Fibroblast of mammary gland (primary cell): ENCODE data around the gene NENF.
"Not testable (repeated sequence)": the region's sequence is repeated elsewhere in the genome, so short reads cannot be mapped to it uniquely, and the experiment has no call there.

Experiments used
- DNase-seq: peaks from one replicate; pipeline ENCODE4 v3.0.0-alpha.2; 2010; ENCODE audit warnings: low read depth
- H3K4me3 ChIP-seq: 2 replicates; pipeline ENCODE4 v1.5.1; 2011; ENCODE audit warnings: low read depth, mild to moderate bottlenecking, low read length, moderate library complexity; ENCODE audit not compliant: control insufficient read depth
- TF ChIP-seq, protein P1 (sequence below): conservative IDR thresholded peaks from 2 replicates; pipeline ENCODE4 v1.5.1; 2011; ENCODE audit warnings: low read depth, low read length, inconsistent platforms; ENCODE audit not compliant: control insufficient read depth, insufficient read depth

Gene NENF

DNA sequence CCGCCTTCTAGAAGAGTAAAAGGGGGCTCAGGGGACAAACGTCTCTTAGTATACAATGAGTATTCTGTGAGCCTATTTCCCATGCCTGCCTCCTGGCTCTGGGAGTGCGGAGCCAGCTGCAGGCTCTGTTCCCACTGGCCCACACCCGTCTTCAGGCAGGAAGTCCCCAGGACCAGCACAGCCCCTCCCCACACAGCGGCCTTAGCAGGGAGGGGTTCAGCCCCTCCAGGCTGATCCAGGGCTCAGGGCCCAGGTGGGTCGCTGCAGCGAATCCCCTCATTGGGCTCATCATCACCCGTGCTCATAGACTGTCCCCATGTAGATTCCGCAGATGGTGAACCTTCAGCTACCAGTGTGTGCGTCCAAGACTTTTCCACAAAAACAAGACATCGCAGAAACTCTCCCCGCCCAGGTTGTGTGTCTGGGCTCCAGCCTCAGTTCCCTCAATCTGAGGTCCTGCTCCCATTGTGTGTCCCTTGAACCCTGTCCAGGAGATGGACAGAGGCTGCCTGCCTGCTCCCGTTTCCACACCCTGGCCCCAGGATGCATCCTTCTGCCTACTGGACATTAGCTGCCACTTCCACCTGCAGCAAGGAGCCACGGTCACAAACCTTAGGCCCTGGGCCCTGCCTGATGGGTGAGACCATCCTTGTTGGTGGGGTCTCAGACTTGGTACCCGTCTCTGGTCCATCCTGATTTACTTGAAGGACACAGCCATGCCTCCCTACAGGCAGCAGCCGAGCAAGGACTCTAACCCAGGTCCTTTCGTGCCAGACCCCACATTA, 39.4 kb downstream of the NENF start:
- no peak for DNase-seq
- H3K4me3 ChIP-seq = no peak overlapping the region
- TF ChIP-seq, protein P1, sequence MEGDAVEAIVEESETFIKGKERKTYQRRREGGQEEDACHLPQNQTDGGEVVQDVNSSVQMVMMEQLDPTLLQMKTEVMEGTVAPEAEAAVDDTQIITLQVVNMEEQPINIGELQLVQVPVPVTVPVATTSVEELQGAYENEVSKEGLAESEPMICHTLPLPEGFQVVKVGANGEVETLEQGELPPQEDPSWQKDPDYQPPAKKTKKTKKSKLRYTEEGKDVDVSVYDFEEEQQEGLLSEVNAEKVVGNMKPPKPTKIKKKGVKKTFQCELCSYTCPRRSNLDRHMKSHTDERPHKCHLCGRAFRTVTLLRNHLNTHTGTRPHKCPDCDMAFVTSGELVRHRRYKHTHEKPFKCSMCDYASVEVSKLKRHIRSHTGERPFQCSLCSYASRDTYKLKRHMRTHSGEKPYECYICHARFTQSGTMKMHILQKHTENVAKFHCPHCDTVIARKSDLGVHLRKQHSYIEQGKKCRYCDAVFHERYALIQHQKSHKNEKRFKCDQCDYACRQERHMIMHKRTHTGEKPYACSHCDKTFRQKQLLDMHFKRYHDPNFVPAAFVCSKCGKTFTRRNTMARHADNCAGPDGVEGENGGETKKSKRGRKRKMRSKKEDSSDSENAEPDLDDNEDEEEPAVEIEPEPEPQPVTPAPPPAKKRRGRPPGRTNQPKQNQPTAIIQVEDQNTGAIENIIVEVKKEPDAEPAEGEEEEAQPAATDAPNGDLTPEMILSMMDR = no peak

DNA sequence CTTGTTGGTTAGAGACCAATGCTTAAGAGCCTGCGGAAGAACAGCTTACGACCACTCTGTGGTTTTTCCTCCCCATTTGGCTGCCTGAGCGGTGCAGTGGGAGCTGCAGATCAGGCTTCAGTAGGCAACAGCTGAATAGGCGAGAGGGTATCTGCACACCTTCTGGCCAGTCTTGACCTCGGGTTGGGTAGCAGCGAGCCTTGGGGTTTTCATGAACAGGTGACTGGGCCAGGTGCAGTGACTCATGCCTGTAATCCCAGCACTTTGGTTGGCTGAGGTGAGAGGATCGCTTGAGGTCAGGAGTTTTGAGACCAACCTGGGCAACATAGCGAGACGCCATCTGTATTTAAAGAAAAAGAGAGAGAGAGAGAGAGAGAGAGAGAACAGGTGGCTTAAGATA, 41.0 kb downstream of the NENF start:
- no peak overlapping the region for H3K4me3 ChIP-seq
- no peak for DNase-seq
- TF ChIP-seq, protein P1 = no peak

DNA sequence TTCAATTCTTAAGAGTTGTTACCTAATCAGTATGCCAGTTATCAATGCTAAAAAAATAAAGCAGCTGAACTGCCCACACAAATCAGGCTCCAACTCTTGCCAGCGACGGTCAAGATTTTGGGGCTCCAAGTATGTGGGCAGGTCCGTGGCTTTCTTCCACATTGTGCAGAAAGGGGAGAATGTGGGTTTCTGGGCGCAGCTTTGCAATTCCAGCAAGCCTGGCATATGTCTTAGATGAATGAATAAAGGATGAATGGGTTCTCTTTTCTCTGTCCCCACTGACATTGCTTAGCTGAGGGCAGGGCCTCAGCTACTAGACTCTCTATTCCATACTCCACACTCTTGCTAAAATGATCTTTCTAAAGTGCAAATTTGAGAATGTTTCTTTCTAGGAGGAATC, 42.4 kb downstream of the NENF start:
- TF ChIP-seq, protein P1 = no peak
- H3K4me3 ChIP-seq = no peak overlapping the region
- no peak for DNase-seq

DNA sequence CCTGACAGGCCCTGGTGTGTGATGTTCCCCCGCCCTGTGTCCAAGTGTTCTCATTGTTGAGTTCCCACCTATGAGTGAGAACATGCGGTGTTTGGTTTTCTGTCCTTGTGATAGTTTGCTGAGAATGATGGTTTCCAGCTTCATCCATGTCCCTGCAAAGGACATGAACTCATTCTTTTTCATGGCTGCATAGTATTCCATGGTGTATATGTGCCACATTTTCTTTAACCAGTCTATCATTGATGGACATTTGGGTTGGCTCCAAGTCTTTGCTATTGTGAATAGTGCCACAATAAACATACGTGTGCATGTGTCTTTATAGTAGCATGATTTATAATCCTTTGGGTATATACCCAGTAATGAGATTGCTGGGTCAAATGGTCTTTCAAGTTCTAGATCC, 43.1 kb downstream of the NENF start:
- DNase-seq, H3K4me3 ChIP-seq: not testable (repeated sequence)

DNA sequence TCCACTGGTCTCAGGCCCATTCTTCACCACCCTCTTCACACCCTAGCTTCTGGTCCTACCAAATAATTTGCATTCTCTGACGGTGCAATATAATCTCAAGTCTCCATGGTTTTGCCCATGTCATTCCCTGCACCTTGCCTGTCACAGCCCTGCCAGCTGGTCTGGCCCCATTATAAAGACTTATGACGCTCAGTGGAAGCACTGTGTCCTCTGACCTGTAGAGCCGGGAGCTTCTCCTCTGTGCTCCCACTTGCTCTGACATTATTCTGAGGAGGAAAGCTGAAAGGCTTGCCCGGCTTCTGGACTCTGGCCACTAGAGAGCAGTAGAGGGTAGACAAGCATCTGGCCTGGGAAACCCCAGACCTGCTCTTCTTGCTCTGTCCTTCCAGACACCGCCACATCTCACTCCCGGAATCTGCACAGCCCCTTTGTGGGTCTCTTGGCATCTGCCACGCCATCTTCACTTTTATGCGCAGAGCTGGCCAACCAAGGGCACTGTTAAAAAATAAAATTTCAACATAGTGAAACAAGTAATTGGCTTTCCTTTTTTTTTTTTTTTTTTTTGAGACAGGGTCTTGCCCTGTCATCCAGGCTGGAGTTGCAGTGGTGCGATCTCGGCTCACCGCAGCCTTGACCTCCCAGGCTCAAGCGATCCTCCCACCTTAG, 44.4 kb downstream of the NENF start:
- no peak overlapping the region for H3K4me3 ChIP-seq
- peak; percentile 85 for DNase-seq
- TF ChIP-seq, protein P1 = peak; percentile 94

DNA sequence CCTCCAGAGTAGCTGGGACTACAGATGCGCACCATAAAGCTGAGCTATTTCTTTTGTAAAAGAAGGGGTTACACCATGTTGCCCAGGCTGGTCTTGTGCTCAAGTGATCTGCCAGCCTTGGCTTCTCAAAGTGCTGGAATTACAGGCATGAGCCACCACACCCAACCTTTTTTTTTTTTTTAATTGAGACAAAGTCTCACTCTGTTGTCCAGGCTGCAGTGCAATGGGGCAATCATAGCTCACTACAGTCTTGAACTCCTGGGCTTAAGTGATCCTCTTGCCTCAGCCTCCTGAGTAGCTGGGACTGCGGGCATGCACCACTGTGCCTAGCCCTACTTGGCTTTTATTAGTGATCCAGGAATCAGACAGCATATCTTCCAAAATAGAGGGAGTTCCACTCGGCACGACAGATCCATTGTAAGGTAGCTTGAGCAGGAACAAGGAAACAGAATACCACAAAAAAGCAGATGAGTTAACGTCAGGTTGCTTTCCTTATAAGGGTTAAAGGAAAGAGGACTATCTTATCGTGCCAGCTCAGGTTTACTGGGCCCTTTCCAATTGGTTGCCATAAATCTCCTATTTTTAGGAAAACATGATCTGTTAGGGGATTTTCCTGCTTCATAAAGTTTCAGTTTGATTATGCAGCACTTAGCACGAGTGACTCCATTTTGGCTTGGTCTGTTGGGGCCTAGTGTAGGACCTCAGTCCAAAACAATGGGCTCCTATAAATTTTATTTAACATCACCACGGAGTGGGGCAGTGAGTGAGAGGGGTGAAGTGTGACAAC, 45.2 kb downstream of the NENF start:
- no peak for DNase-seq
- TF ChIP-seq, protein P1 = no peak

DNA sequence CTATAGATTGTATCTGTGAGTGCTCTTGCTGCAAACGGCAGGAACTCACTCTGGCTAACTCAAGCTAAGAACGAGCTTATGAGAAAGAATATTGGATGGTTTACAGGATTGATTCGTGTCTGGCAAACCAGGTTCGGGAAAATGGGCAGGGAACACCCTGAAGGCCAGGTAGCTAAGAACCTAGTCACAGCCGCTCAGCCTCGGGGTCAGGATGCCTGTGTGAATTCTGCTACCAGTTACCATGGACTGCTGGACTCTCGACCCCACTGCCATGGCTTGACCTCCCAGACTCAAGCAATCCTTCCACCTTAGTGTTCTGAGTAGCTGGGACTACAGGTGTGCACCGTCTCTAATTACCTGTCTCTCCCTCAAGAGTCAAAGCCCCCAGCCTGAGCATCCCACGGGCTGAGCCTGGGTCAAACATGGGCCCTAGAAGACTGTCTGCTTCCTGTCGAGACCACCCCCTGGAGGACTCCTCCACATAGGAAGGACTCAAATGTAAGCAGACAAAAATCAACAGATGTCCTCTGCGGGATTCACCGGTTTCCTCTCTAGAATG, 45.8 kb downstream of the NENF start:
- TF ChIP-seq, protein P1 = no peak
- no peak overlapping the region for H3K4me3 ChIP-seq
- no peak for DNase-seq

More for the DNA sequence above, 45.2 kb downstream of the NENF start:
- no peak overlapping the region for H3K4me3 ChIP-seq
